GM21360 (cell line): Measurements from ENCODE around the gene MFSD2A.
"Not testable (repeated sequence)": the region's sequence is repeated elsewhere in the genome, so short reads cannot be mapped to it uniquely, and the experiment has no call there.

Experiments used
- ATAC-seq: cut with Tn5 transposase; IDR thresholded peaks from one replicate; pipeline ENCODE4 v1.9.1; 2021; ENCODE audit warnings: mild to moderate bottlenecking, moderate library complexity; ENCODE audit not compliant: unreplicated experiment

The MFSD2A gene

DNA sequence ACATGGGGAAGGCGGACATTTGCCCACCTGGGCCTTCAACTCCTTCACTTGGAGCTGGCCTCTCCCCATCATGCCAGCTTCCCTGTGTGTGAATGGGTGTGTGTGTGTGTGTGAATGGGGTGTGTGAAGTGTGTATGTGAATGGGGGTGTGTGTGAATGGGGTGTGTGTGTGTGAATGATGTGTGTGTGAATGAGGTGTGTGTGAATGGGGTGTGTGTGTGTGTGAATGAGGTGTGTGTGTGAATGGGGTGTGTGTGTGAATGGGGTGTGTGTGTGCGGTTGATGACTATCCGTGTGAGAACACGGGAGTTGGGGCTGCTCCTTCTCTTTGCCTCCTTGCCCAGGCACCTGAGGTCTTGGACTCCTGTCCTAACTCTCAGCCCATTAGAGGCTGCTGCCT, 9.6 kb downstream of the MFSD2A start:
- ATAC-seq: no peak

DNA sequence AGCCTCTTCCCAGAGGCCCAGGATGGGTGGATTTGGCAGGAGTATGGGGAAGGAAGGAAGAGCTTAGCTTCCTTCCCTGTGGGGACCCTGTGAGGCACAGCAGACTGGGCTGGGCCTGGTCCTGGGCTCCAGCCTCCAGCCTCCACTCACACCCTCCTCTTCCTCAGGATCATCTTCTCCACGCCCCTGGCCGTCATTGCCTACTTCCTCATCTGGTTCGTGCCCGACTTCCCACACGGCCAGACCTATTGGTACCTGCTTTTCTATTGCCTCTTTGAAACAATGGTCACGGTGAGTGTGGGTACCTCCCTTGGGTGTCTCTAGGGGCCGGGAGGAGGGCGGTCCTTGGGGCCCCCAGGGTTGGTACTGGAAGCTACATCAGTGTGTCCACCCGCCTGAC, 10.1 kb downstream of the MFSD2A start:
- ATAC-seq: no peak

DNA sequence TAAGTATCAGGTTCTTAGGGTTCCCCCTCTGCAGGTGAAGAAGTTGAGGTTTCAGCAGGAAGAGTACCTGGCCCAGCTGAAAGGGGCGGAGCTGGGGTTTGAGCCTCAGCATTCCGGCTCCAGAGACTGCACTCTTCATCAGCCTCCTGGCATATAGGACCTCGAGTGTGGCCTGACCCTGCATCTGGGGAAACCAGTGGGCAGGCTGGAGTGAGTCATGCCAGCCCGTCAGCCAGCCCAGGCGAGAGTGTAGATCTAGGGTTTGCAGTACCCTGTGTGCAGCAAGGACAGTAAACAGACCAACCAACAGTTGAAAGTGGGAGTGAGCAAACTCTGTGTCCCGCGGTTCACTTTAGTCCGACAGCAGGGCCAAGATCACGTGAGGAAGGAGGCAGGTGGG, 14.1 kb downstream of the MFSD2A start:
- no peak for ATAC-seq

DNA sequence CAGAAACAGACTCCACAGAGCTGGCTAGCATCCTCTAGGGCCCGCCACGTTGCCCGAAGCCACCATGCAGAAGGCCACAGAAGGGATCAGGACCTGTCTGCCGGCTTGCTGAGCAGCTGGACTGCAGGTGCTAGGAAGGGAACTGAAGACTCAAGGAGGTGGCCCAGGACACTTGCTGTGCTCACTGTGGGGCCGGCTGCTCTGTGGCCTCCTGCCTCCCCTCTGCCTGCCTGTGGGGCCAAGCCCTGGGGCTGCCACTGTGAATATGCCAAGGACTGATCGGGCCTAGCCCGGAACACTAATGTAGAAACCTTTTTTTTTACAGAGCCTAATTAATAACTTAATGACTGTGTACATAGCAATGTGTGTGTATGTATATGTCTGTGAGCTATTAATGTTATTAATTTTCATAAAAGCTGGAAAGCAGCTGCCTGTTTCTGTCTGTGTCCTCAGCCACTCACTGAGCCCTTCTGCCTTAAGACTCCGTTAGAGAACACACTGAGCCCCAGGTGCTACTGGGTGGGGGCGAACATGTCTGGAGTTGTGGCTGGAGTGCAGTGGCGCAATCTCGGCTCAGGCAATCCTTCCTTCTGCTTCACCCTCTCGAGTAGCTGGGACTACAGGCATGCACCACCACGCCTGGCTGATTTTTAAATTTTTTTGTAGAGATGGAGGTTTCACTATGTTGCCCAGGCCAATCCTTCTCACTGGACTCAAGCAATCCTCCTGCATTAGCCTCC, 14.8 kb downstream of the MFSD2A start:
- ATAC-seq: no peak

DNA sequence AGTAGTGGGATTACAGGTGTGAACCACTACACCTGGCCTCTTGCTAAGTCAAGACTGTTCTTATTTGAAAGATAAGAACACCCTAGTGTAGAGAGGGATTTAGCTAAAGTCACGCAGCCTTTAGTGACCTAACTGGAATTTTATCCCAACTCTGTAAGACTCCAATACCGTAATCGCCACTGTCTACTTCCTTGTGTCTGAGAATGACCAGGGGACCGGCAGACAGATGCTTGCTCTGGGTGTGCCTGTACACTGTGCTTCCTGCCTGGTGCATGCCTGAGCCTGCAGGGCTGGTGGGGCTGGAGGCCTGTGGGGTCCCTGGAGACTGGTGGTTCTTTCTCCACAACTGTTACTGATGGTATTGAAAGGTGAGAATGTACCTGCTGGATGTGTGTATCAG, 15.3 kb downstream of the MFSD2A start:
- no peak for ATAC-seq

DNA sequence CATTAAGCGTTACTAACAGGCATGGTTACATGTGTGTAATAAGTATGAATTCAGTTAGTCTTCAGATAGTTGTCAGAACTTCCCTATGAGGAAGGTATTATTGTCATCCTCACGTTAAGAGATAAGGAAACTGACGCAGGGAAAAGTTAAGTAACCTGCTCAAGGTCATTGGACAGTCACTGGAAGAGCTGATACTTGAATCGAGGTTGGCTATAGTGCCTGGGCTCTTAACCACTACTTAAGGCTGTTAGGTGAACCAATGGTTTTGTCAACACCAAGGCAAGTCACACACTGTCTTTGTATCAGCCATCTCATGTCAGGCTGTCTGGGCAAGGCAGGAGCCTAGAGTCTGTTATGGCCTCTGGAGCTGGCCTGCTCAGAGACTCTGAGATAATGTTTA, 16.2 kb downstream of the MFSD2A start:
- no peak for ATAC-seq

DNA sequence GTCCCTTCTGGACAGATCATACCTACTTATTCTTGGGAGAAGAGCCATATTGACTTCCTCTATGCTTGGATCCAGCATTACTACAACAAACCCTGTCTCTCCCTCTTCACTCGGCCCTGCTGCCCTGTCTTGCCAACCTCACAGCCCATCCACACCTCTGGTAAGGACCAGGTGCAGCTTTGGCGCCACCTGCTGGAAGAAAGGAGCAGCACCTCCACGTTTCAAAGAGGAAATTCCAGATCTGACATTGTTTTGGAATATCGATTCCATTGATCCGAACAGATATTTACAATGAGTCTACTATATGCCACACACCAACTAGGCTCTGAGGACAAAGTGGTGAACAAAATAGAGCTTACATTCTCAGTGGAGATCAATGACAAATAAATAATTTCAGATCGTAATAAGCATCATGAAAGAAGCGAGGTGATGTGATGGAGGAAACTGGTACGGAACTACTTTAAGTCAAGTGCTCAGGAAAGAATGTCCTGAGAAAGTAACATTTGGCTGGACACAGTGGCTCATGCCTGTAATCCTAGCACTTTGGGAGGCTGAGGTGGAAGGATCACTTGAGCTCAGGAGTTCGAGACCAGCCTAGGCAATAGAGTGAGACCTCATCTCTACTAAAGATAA, 18.7 kb downstream of the MFSD2A start:
- no peak for ATAC-seq

DNA sequence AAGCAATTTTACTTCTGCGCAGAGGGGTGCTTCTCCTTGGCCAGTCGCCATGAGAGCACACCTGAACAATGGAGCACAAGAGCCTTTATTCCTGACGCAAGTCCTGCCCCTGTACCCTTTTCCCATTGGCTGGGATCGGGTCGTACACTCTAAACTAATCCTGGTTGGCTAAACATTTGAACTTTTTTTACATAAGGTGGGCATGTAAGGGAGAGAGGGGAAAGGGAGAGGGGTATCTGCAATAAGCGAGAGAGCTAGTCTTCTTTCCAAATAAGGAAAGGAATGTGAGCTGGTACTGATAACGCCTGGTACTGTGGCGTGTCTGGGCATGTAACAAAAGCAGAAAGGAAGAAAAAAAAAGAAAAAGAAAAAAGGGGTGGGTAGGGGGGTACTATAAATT, 21.8 kb downstream of the MFSD2A start:
- no peak for ATAC-seq

DNA sequence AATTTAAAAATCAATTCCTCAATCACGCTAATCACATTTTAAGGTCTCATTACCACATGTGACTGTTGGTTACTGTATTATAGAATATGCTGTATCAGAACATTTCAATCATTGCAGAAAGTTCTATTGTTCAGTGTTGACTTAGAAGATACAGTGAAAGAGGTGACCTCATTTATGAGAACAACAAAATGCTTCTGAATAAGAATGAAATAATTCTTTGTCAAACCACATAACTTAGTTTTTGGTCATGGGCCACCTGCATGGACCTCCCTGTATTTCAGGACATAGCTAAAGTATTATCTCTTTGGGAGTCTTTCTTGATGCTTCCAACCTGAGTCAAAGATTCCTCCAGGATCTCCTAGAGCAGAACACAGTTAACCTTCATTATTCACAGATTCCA, 22.3 kb downstream of the MFSD2A start:
- no peak for ATAC-seq

DNA sequence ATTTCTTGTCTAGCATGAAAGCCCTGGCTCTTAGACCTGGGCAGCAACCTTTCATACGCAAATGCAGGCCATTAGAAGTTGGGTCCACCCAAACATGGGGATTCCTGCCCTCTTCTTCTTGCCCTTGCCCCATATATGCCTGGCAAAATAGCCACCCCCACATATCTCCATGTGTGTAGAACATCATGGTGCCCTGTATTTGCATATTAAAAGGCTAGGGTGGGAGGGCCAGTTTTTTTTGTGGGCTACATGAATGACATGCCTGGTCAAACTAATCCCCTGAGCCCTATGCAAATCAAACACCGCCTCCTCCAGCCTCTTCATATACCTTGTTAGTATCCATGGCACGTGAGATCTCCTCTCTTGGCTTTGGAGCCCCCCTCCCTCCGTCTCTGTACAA, 24.7 kb downstream of the MFSD2A start:
- ATAC-seq: no peak

DNA sequence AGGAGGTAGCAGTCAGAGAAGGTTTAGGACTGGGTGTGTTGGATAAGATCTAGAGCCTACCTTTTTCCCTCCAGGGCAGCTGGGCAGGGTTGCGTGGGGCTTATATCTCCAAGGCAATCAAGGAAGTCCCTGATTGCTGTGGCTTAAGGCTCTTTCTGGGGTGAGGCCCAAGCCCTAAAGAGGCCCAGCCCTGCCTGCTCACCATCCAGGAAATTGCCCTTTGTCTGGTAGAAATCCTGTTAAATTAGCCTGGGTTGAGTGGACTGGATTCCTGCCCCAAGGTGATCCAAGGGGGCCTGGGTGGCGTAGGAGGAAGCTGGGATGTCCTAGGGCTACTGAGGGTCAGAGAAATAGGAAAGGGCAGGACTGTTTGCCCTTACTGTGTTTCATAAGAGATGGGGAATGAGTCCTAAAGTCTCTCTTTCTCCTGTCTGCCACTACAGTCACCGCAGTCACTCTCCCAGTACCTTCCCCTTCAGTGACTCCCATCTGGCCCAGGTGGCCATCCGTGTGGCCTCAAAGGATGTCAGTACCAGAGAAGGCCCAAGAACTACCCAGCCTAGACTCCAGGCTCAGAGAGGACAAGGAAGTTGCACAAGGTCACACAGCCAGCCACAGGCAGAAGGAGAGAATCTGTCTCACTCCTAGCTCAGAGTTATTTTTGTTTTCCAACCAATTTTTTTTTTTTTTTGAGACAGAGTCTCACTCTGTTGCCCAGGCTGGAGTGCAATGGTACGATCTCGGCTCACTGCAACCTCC, 25.8 kb downstream of the MFSD2A start:
- ATAC-seq: no peak

DNA sequence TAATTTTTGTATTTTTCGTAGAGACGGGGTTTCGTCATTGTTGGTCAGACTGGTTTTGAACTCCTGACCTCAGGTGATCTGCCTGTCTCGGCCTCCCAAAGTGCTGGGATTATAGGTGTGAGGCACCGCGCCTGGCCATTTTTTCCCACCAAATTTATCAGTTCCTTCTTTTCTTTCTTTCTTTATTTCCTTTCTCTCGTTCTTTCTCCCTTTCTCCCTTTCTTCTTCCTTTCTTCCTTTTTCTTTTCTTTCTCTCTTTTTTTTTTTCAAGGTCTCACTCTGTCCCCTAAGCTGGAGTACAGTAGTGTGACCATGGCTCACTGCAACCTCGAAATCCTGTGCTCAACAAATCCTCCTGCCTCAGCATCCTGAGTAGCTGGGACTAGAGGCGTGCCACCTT, 26.4 kb downstream of the MFSD2A start:
- ATAC-seq: no peak

DNA sequence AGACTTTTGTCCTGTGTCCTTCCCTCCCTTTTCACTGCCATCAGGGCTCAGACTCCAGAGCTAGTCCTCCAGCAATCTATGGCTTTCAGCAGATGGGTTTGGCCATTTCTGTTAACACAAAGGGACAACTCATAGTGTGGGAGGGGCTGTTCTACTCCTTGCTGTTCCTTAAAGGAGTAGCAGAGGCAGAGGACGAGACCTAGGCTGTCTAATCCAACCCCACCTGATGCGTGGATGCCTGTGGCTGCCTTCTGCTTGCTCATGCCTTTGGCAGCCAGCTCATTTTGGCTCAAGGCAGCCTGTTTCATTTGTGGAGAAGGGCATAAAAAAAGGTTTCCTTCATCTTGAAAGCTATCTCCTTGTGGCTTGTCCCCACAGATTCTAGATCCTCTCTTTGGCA, 27.0 kb downstream of the MFSD2A start:
- ATAC-seq: no peak

DNA sequence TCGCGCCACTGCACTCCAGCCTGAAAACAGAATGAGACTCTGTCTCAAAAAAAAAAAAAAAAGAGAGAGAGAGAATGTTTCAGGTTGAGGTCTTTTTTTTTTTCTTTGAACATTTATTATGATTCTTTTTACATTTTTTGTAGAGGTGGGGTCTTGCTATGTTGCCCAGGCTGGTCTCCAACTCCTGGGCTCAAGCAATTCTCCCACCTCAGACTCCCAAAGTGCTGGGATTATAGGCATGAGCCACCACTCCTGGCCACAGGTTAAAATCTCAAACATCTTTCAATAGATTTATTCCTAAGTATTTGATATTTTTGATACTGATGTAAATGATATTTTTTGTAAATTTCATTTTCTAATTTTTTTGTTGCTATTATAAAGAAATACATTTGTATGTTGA, 29.5 kb downstream of the MFSD2A start:
- not testable (repeated sequence) for ATAC-seq

DNA sequence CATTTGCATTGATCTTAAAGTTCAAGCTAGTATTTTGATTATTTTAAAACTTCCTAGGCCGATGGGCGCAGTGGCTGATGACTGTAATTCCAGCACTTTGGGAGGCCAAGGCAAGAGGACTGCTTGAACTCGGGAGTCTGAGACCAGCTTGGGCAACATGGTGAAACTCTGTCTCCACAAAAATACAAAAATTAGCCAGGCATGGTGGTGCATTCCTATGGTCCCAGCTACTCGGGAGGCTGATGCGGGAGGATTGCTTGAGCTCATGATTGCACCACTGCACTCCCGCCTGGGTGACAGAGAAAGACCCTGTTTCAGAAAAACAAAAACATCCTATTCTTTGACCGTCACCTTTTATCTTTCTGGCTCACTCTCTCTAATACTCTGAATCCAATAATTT, 30.0 kb downstream of the MFSD2A start:
- ATAC-seq: no peak

DNA sequence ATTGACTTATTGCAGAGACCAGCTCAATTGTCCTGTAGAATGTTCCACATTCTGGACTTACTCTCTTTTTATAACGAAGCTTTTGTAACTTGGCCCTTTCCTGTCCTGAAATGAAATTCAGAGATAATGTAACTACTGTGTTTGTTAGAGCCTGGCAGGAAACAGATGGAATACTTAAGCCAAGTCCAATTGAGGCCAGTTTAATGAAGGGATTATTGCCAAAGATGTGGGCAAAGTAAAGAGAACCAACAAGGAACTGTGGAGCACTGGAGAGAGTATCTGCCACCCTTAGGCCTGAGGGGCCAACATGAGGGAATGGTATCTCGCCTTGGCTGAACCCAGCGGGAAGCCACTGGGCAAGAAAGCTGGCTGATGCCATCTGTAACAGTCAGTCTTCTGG, 32.9 kb downstream of the MFSD2A start:
- no peak for ATAC-seq

DNA sequence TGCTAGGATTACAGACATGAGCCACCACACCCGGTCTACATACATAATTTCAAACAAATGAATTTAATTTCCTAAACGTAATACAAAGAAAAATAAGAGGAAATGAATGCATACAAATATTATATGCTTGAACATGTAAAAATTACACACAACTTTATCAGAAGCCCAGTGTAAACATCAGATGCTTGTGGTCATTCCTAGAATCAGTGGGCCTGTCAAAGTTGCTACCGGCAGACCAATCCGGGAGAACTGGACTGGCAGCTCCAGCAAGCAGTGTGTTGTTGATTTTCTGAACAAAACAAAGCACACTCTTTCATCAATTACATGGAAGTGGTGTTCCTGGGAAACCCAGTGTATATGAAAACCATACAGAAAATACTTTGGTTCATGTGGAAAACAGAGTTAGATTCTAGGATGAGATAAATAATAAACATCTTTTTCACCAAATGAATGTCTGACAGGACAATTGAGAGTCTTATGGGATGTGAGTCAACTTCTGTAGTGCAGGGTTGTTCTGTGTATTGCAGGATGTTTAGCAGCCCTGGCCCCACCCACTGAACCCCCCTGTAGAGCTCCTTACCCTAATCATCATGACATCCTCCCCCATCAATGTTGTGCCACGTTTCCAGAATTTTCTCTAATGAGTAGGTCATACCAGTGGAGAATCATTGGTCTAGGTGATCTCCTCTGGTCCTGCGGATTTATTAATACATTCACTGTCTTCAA, 33.8 kb downstream of the MFSD2A start:
- ATAC-seq: no peak

DNA sequence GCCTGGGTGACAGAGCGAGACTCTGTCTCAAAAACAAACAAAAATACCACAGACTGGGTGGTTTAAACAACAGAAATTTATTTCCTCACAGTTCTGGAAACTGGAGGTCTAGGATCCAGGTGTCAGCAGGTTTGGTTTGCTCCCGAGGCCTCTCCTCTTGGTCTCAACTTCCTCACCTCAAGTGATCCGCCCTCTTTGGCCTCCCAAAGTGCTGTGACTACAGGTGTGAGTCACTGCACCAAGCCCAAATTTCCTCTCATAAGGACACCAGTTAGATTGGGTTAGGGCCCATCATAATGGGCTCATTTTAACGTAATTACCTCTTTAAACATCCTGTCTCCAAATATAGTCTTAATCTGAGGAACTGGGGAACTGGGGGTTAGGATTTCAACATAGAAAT, 35.5 kb downstream of the MFSD2A start:
- no peak for ATAC-seq

DNA sequence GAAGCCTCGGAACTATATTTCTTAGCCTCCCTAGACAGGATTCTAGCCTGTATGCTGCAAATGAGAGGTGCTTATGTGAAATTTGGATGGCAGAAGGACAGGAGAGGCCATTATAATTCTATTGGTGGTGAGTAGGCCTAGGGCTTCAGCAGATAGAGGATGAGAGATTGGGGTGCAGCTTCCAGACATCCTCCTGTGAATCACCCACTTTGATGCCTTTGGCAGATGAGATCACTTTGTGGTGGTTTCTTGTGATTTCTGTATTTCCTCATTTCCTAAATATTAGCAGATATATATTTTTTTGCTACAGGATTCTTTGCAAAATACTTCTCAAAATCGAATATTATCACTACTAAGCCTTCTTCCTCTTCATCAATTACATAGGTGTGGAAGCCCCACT, 37.3 kb downstream of the MFSD2A start:
- no peak for ATAC-seq

DNA sequence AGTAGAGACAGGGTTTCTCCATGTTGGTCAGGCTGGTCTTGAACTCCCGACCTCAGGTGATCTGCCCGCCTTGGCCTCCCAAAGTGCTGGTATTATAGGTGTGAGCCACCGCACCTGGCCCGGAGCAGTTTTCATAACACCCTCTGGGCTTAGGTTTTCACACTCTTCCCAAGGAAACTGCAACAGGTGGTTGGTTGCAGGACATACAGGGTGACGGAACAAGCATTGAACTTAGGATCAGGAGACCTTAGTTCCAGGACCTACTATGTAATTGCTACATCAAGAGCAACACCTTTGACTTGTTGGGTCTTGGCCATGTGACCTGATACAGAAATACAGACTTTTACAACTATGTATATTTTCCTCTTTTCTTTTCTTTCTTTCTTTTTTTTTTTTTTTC, 37.9 kb downstream of the MFSD2A start:
- ATAC-seq: no peak

DNA sequence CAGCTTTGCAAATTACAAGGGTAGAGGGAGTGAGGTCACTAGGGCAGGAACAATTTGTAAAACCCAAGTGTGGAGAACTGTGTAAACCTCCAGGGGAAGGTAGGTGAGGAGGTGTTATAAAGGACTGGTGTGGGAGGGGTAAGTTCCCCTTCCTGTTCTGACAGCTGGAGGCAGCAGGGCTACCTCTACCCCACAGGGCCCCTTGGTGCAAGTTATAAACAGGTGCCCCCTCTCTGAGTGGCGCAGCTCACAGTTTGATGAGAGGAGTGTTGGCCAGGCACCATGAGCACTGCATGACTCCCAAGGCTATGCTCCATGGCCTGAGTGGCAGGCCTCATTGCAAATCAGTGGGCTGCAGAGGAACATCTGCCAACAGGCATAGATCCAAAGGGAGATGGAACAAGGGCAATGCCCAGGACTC, 41.0 kb downstream of the MFSD2A start:
- ATAC-seq: peak; percentile 52
